NCI-H524 treated with DMSO at 0.1 percent for 48 hours (cell line): Measurements from ENCODE around the gene CLMN.

Experiments used
- DNase-seq: peaks from one replicate; lab custom pipeline; 2025; lab: John Stamatoyannopoulos, UW

CLMN gene

GRCh38 chr14:95240859-95241813 is 78.6 kb downstream of the CLMN start:
- no peak for DNase-seq

- no peak for DNase-seq
These were observed 81.0 kb downstream of the CLMN start for GRCh38 chr14:95238487-95239298.

GRCh38 chr14:95237958-95238340 is 81.8 kb downstream of the CLMN start:
- no peak for DNase-seq

- DNase-seq, result no peak
These were observed 82.4 kb downstream of the CLMN start for GRCh38 chr14:95237121-95237957.

- no peak for DNase-seq
These were observed 83.5 kb downstream of the CLMN start for GRCh38 chr14:95236221-95236620.

GRCh38 chr14:95235767-95236166 is 83.9 kb downstream of the CLMN start:
- no peak for DNase-seq

GRCh38 chr14:95235351-95235750 is 84.4 kb downstream of the CLMN start:
- no peak for DNase-seq

GRCh38 chr14:95234426-95234825 is 85.3 kb downstream of the CLMN start:
- DNase-seq, result no peak

GRCh38 chr14:95233702-95234241 is 85.9 kb downstream of the CLMN start:
- no peak for DNase-seq

- no peak for DNase-seq
These were observed 86.7 kb downstream of the CLMN start for GRCh38 chr14:95232894-95233584.

GRCh38 chr14:95231966-95232633 is 87.6 kb downstream of the CLMN start:
- no peak for DNase-seq

GRCh38 chr14:95229749-95230148 is 90.0 kb downstream of the CLMN start:
- DNase-seq, result no peak

- DNase-seq, result no peak
These were observed 91.5 kb downstream of the CLMN start for GRCh38 chr14:95228240-95228639.

- no peak for DNase-seq
These were observed 92.3 kb downstream of the CLMN start for GRCh38 chr14:95227279-95227860.

GRCh38 chr14:95226801-95227200 is 92.9 kb downstream of the CLMN start:
- no peak for DNase-seq

- no peak for DNase-seq
These were observed 94.3 kb downstream of the CLMN start for GRCh38 chr14:95225251-95225887.

GRCh38 chr14:95222870-95223398 is 96.8 kb downstream of the CLMN start:
- DNase-seq, result no peak

GRCh38 chr14:95222151-95222631 is 97.5 kb downstream of the CLMN start:
- no peak for DNase-seq

GRCh38 chr14:95221531-95221930 is 98.2 kb downstream of the CLMN start:
- no peak for DNase-seq
